GM20431 (cell line): ENCODE results near the gene TFPI.

Experiments used
- in situ Hi-C: fragments of 300-500 bp; cut with MseI, MboI; formaldehyde crosslinking; loops from one replicate; pipeline ENCODE4 v1.15.0; 2020; ENCODE audit warnings: low sequenced_read_pairs; ENCODE audit not compliant: unreplicated experiment

TFPI gene

GRCh38 chr2:187438455-187438854 is 115.8 kb downstream of the TFPI start:
- in situ Hi-C loops = no loop called here

- in situ Hi-C loops = no loop called here
Observed at GRCh38 chr2:187435756-187436155, 118.5 kb downstream of the TFPI start.

GRCh38 chr2:187435078-187435477 is 119.2 kb downstream of the TFPI start:
- in situ Hi-C loops = no loop called here

GRCh38 chr2:187434342-187434785 is 119.9 kb downstream of the TFPI start:
- in situ Hi-C loops = no loop called here

GRCh38 chr2:187431911-187432310 is 122.3 kb downstream of the TFPI start:
- in situ Hi-C loops = no loop called here

GRCh38 chr2:187429989-187430388 is 124.2 kb downstream of the TFPI start:
- in situ Hi-C loops = no loop called here

GRCh38 chr2:187424146-187424545 is 130.1 kb downstream of the TFPI start:
- in situ Hi-C loops = no loop called here

- in situ Hi-C loops = no loop called here
Observed at GRCh38 chr2:187422282-187422681, 132.0 kb downstream of the TFPI start.

- in situ Hi-C loops = no loop called here
Observed at GRCh38 chr2:187421519-187421918, 132.7 kb downstream of the TFPI start.

- in situ Hi-C loops = no loop called here
Observed at GRCh38 chr2:187419808-187420207, 134.4 kb downstream of the TFPI start.

GRCh38 chr2:187415449-187415848 is 138.8 kb downstream of the TFPI start:
- in situ Hi-C loops = no loop called here
